AG04449 (cell line): ENCODE data around the gene PALLD.

Experiments
- CTCF ChIA-PET: fragments of 350-600 bp; formaldehyde crosslinking; extraction: SDS; loops from one replicate; lab custom pipeline; 2021; ENCODE audit warnings: antibody characterized with exemption; lab: Yijun Ruan, JAX
- POLR2A ChIA-PET: fragments of 400-600, 350-600 bp; formaldehyde crosslinking; extraction: SDS; loops from one replicate; lab custom pipeline; 2020; ENCODE audit warnings: antibody characterized with exemption, inconsistent platforms; lab: Yijun Ruan, JAX
- DNase-seq: peaks from one replicate; pipeline ENCODE4 v3.0.0-alpha.2; 2010; ENCODE audit warnings: low read depth, low spot score
- H3K4me3 ChIP-seq: 2 replicates; pipeline ENCODE4 v1.5.1; 2011; ENCODE audit warnings: low read depth, mild to moderate bottlenecking, control low read depth, low read length
- CTCF ChIP-seq: IDR thresholded peaks from one replicate; pipeline ENCODE4 v1.5.1; 2011; ENCODE audit warnings: mild to moderate bottlenecking, moderate library complexity, low read length, control low read depth, inconsistent platforms; ENCODE audit not compliant: insufficient read depth; ENCODE audit errors: missing control alignments

PALLD gene

GRCh38 chr4:168643796-168644159 is 146.9 kb downstream of the PALLD start:
- POLR2A ChIA-PET, result no interaction called here
- TF ChIP-seq CTCF, result no peak
- no peak overlapping the region for H3K4me3 ChIP-seq
- CTCF ChIA-PET, result interaction anchor here (1.4 kb wide), 1 partner anchor 279 kb away, joined by 4 read pairs; no protein-coding TSS in a partner anchor
- no peak for DNase-seq

- CTCF ChIA-PET, result interaction anchor here (1.3 to 1.7 kb wide), 2 partner anchors 10 to 61 kb away, joined by 4 read pairs; no protein-coding TSS in a partner anchor
Observed at GRCh38 chr4:168646001-168646768, 149.3 kb downstream of the PALLD start.

GRCh38 chr4:168647646-168648375 is 151.0 kb downstream of the PALLD start:
- POLR2A ChIA-PET, result interaction anchor here (0.6 to 0.7 kb wide), 2 partner anchors 87 to 470 kb away, joined by 3 to 5 read pairs; no protein-coding TSS in a partner anchor
- TF ChIP-seq CTCF, result no peak
- CTCF ChIA-PET, result interaction anchor here (0.9 to 1.5 kb wide), 5 partner anchors 11 to 274 kb away, joined by 3 to 5 read pairs (median 4); no protein-coding TSS in a partner anchor

More at GRCh38 chr4:168646001-168646768, 149.3 kb downstream of the PALLD start:
- TF ChIP-seq CTCF, result no peak
- POLR2A ChIA-PET, result no interaction called here
- H3K4me3 ChIP-seq, result no peak overlapping the region
- DNase-seq, result no peak

GRCh38 chr4:168648494-168648893 is 151.6 kb downstream of the PALLD start:
- no peak overlapping the region for H3K4me3 ChIP-seq
- no peak for TF ChIP-seq CTCF
- CTCF ChIA-PET, result interaction anchor here (1.2 to 1.5 kb wide), 3 partner anchors 14 to 273 kb away, joined by 4 to 5 read pairs (median 4); no protein-coding TSS in a partner anchor
- no peak for DNase-seq
- POLR2A ChIA-PET, result no interaction called here

More at GRCh38 chr4:168647646-168648375, 151.0 kb downstream of the PALLD start:
- DNase-seq, result no peak
- H3K4me3 ChIP-seq, result no peak overlapping the region

- ChIA-PET CTCF (interaction anchor here (1.1 to 1.5 kb wide), 3 partner anchors 15 to 273 kb away, joined by 3 to 5 read pairs (median 4); no protein-coding TSS in a partner anchor), POLR2A (no interaction called here)
- no peak for TF ChIP-seq CTCF
- no peak overlapping the region for H3K4me3 ChIP-seq
- DNase-seq, result peak; percentile 53
Observed at GRCh38 chr4:168648929-168649328, 152.1 kb downstream of the PALLD start.
